Keratinocyte (primary cell): ENCODE results near the gene GPX4. TPM values are rescaled to one million over a fixed set of nuclear protein-coding genes. Genes with fewer than 3 reads are reported as not detected.

ENCODE experiments used
- DNase-seq: peaks from one replicate; pipeline ENCODE4 v3.0.0-alpha.2; 2011; ENCODE audit warnings: low read depth, missing footprints, low spot score
- FAIRE-seq: peaks from 2 replicates; lab custom pipeline; 2011; peaks lifted over from hg19 to GRCh38; lab: Jason Lieb, UNC
- H2AFZ ChIP-seq: 2 replicates; pipeline ENCODE4 v1.6.0; 2012; ENCODE audit warnings: low read length, control low read depth, inconsistent platforms; ENCODE audit not compliant: control insufficient read depth
- H3K27ac ChIP-seq: 2 replicates; pipeline ENCODE4 v1.5.1; 2011; ENCODE audit warnings: low read length; ENCODE audit not compliant: control insufficient read depth, insufficient read depth
- H3K27me3 ChIP-seq: 3 replicates; pipeline ENCODE4 v1.6.0; 2011; ENCODE audit warnings: low read length; ENCODE audit not compliant: control insufficient read depth, insufficient read depth; ENCODE audit errors: extremely low read depth
- H3K36me3 ChIP-seq, 2 experiments: 2 replicates in 1 of 2; 3 replicates in 1 of 2; pipeline ENCODE4 v1.5.1; 2011; ENCODE audit warnings: low read length in 2 of 2, mild to moderate bottlenecking in 1 of 2; ENCODE audit not compliant: control insufficient read depth in 2 of 2, insufficient read depth in 2 of 2; ENCODE audit errors: extremely low read depth in 1 of 2
- H3K4me1 ChIP-seq: 3 replicates; pipeline ENCODE4 v1.5.1; 2011; ENCODE audit warnings: low read length; ENCODE audit not compliant: control insufficient read depth, insufficient read depth; ENCODE audit errors: extremely low read depth
- H3K4me2 ChIP-seq: 3 replicates; pipeline ENCODE4 v1.6.0; 2011; ENCODE audit warnings: low read depth, low read length; ENCODE audit not compliant: control insufficient read depth, insufficient read depth; ENCODE audit errors: extremely low read depth
- H3K4me3 ChIP-seq, 3 experiments: fragments of 200-600 bp in 1 of 3; sonication (generic) in 1 of 3; 2 replicates in 2 of 3; 3 replicates in 1 of 3; pipeline ENCODE4 v1.5.1; 2011 to 2016; ENCODE audit warnings: low read length in 3 of 3, mild to moderate bottlenecking in 3 of 3, control low read depth in 2 of 3, inconsistent platforms in 1 of 3, low read depth in 1 of 3, mixed read lengths in 1 of 3, mixed run types in 1 of 3, moderate library complexity in 1 of 3; ENCODE audit not compliant: control insufficient read depth in 2 of 3, insufficient read depth in 2 of 3; ENCODE audit errors: extremely low read depth in 1 of 3
- H3K79me2 ChIP-seq: 2 replicates; pipeline ENCODE4 v1.6.0; 2012; ENCODE audit warnings: low read length; ENCODE audit not compliant: control insufficient read depth, insufficient read depth
- H3K9ac ChIP-seq: 3 replicates; pipeline ENCODE4 v1.6.0; 2011; ENCODE audit warnings: low read length; ENCODE audit not compliant: control insufficient read depth, insufficient read depth; ENCODE audit errors: extremely low read depth
- H3K9me1 ChIP-seq: 3 replicates; pipeline ENCODE4 v1.6.0; 2011; ENCODE audit warnings: low read length; ENCODE audit not compliant: control insufficient read depth, insufficient read depth; ENCODE audit errors: extremely low read depth
- H3K9me3 ChIP-seq: 2 replicates; pipeline ENCODE4 v1.5.1; 2012; ENCODE audit warnings: low read depth, low read length; ENCODE audit not compliant: control insufficient read depth
- H4K20me1 ChIP-seq: 3 replicates; pipeline ENCODE4 v1.6.0; 2011; ENCODE audit warnings: low read length; ENCODE audit not compliant: control insufficient read depth, insufficient read depth; ENCODE audit errors: extremely low read depth
- CTCF ChIP-seq, 3 experiments: IDR thresholded peaks in 1 of 3; conservative IDR thresholded peaks in 1 of 3; optimal IDR thresholded peaks in 1 of 3; 2 replicates in 2 of 3; 3 replicates in 1 of 3; pipeline versions ENCODE3 to v1.5.1; 2011; ENCODE audit warnings: low read length in 3 of 3, mild to moderate bottlenecking in 3 of 3, moderate library complexity in 2 of 3, control low read depth in 1 of 3, inconsistent platforms in 1 of 3; ENCODE audit not compliant: insufficient read depth in 2 of 3; ENCODE audit errors: extremely low read depth in 1 of 3
- EZH2 ChIP-seq: IDR thresholded peaks from one replicate; pipeline ENCODE4 v1.6.1; 2012; ENCODE audit warnings: inconsistent platforms, mild to moderate bottlenecking, low read length, moderate library complexity
- dilution Hi-C: fragments of 300-500 bp; cut with MboI; formaldehyde crosslinking; loops from one replicate; pipeline ENCODE4 v1.7.0; 2020; ENCODE audit warnings: low sequenced_read_pairs; ENCODE audit not compliant: extremely low pct_ligation_motif_present
- polyA plus RNA-seq, 5 experiments: library from polyadenylated mRNA; depleted of rRNA in 3 of 5; stranded (reverse) in 3 of 5; stranded (forward) in 1 of 5; unstranded in 1 of 5; fragments of >200 nt; gene quantifications; 1 replicate in 1 of 5; 2 replicates in 3 of 5; 3 replicates in 1 of 5; pipeline versions ENCODE4 v1.2.1 to v1.2.3, GENCODE V29; 2011 to 2012; ENCODE audit warnings: missing spikeins in 2 of 5, low read depth in 1 of 5, low replicate concordance in 1 of 5

The GPX4 gene
- polyA plus RNA-seq, 1 donor (not counting 4 experiments of a cell fraction or from before 2014, with no cell fraction given), result 193 TPM

GRCh38 chr19:1076046-1076386, 27.8 kb upstream of the GPX4 start:
- Histone ChIP-seq H3K9ac (no peak overlapping the region), H3K4me1 (peaks cover 9% of the 10 kb centered on the region), H3K4me2 (no peak overlapping the region), H3K4me3 (no peak overlapping the region), H3K27me3 (peaks cover 5% of the 10 kb centered on the region), H3K9me3 (no peaks in the 10 kb centered on the region), H4K20me1 (no peaks in the 10 kb centered on the region), H3K9me1 (no peaks in the 10 kb centered on the region), H2AFZ (no peak overlapping the region), H3K36me3 (no peaks in the 10 kb centered on the region), H3K27ac (no peak overlapping the region), H3K79me2 (no peaks in the 10 kb centered on the region)
- FAIRE-seq, result no peak
- dilution Hi-C loops, result no loop called here
- no peak for DNase-seq
- TF ChIP-seq CTCF (optimal IDR thresholded peaks at IDR 0.05 in 1 of 3, IDR thresholded peaks at IDR 0.05 in 1 of 3, conservative IDR thresholded peaks at IDR 0.05 in 1 of 3; ENCODE audit: extremely low read depth in 1 of 3, insufficient read depth in 2 of 3, low read length in 3 of 3), result no peak

- H3K4me2 ChIP-seq, result peak overlapping the region; percentile 49
- dilution Hi-C loops, result no loop called here
- no peaks in the 10 kb centered on the region for H3K79me2 ChIP-seq
- no peaks in the 10 kb centered on the region for H3K36me3 ChIP-seq
- H2AFZ ChIP-seq, result no peak overlapping the region
- peaks cover 3% of the 10 kb centered on the region for H3K27me3 ChIP-seq
- DNase-seq (no peak), FAIRE-seq (no peak)
- H3K9ac ChIP-seq, result peak overlapping the region; percentile 41
- no peaks in the 10 kb centered on the region for H4K20me1 ChIP-seq
- no peaks in the 10 kb centered on the region for H3K9me1 ChIP-seq
- H3K27ac ChIP-seq, result no peak overlapping the region
- no peaks in the 10 kb centered on the region for H3K9me3 ChIP-seq
- TF ChIP-seq CTCF (optimal IDR thresholded peaks at IDR 0.05 in 1 of 3, IDR thresholded peaks at IDR 0.05 in 1 of 3, conservative IDR thresholded peaks at IDR 0.05 in 1 of 3; ENCODE audit: extremely low read depth in 1 of 3, insufficient read depth in 2 of 3, low read length in 3 of 3), result no peak
- TF ChIP-seq EZH2, result no peak
- peak overlapping the region; percentile 4 to 61 (median 22) for H3K4me3 ChIP-seq
- peaks cover 13% of the 10 kb centered on the region for H3K4me1 ChIP-seq
Measured at GRCh38 chr19:1076951-1077350, 26.8 kb upstream of the GPX4 start.
